PC-9 (cell line): ENCODE measurements around the gene SPATA25.
"Not testable (repeated sequence)": the region's sequence is repeated elsewhere in the genome, so short reads cannot be mapped to it uniquely, and the experiment has no call there.

Experiments
- CTCF ChIP-seq: fragments of 200-600 bp; sonication (generic); conservative IDR thresholded peaks from 2 replicates; pipeline ENCODE4 v1.6.1; 2017; ENCODE audit warnings: mixed run types, antibody characterized with exemption, mild to moderate bottlenecking, moderate library complexity
- EZH2 ChIP-seq: fragments of 200-600 bp; sonication (generic); IDR thresholded peaks from 2 replicates; pipeline ENCODE4 v1.8.0; 2017; ENCODE audit warnings: antibody characterized with exemption, low read depth

- TF ChIP-seq CTCF, EZH2: not testable (repeated sequence)
Measured at GRCh38 chr20:45901332-45901731, 13.9 kb upstream of the SPATA25 start.
